Iris pigment epithelial cell (primary cell): ENCODE data around the gene AQP12A.
"Not testable (repeated sequence)": the region's sequence is repeated elsewhere in the genome, so short reads cannot be mapped to it uniquely, and the experiment has no call there.

Experiments
- DNase-seq: peaks from one replicate; pipeline ENCODE4 v3.0.0-alpha.2; 2011; ENCODE audit warnings: low read depth

Gene AQP12A

DNA sequence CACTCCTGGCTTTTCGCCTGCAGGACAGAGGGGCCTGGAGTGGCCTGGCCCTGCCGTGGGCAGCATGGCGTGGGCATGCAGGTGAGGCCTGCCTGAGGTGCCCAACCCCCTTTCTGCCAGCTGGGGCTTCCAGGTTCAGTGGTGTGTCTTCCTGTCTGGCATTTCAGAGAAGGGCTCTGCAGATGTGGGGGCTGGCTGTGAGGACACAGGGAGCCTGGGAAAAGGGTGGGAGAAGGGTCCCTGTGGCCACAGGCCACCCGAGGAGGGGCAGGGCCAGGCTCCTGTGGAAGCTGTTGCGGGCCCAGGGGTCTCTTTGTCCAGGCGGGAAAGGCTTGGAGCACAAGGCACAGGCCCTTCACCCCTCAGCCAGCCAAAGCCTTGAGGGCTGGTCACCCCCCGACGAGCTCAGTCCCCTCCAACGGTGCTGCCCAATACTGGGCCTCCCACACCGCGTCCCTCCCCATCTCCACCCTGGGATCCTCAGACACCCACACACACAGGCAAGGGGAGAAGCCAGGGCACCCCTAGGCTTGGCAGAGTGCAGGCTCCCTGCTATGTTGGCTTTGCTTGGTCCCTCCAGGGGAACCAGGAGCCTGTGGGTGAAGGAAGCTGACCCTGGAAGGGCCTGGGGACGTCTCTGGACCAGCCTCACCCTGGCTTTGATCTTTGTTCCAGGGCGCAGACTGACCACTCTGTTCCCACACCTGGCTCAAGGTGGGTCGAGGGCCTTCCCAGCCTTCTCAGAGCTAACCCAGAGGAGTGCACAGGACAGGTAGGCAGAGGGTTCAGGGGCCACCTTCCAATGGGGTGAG lies 3.7 kb upstream of the AQP12A start:
- no peak for DNase-seq

DNA sequence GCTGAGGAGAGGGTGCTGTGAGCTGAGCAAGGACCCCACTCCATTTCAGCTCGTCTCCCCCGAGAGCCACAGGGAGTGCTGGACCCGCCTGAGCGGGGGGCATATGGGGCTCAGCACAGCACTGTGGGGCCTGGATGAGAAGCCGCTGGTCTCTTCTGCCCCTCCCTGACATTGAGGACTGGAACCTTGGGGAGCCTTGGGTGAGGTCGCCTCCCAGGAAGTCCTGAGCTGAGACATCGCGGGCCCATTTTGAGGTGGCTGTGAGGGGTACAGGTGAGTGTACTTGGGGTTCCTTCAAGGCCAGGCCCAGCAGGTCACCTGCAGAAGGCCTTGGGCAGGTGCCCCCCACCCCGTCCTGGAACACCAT lies 3.1 kb upstream of the AQP12A start:
- no peak for DNase-seq

DNA sequence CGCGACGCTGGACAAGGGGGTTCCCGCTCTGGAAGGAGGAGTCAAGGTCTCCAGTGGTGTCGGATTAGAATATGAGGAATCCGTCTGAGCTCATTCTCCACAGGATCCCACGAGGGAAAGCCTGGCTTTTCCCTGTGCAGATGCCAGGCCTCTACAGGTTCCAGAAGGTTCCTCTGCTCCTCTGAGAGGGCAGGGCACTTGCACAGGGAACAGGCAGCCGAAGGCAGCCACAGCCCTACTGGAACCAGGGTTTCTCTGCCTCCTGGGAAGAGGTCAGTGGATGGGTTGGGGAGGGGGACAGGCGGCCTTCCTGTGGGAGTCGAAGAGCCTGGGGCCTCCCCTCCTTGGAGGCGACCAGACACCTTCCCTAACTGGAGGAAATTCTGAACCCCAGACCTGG lies 1.7 kb upstream of the AQP12A start:
- no peak for DNase-seq

DNA sequence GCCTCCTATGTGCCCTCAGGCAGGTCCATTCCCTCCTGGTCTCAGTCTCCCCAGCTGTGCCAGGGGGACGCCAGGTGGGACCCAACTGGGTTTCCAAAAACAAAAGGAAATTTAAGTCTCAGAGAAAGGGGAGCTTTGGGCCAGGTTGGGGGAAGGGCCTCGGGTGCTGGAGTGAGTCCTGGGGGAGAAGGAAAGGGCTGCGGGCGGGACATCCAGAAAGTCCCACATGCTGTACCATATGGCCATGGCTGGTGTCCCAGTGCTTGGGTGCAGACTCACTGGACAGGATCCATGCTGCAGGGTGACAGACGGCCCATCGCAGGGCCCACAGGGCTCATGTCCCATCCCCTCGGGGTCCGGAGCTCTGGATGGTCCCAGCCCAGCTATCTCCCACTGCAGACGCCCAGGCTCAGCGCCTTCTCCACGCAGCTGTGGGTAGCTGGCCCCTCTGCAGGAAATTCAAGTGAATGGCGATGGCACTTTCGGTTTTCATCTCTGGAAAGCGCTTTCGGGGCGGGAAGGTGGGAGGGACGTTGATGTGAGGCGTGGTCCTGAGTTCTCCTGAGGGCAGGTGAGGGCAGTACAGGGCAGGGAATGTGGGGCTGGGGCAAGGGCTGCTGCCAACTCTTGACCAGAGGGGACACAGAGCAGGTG lies 1.1 kb upstream of the AQP12A start:
- DNase-seq, result not testable (repeated sequence)

DNA sequence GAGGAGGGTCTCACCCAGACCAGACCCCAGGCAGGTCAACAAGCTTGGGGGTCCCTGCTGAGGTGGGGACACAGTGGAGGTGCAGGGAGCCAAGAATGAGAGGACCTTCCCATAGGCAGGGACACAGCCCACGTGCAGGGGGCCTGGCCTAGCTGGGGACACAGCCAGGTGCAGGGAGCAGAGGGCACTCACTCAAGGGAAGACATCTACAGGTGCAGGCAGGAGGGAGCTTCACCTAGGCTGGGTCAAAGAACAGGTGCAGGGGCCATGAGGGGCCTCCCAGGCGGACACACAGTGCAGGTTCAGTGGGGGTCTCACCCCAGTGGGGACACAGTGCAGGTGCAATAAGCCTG lies 615 bp upstream of the AQP12A start:
- not testable (repeated sequence) for DNase-seq

DNA sequence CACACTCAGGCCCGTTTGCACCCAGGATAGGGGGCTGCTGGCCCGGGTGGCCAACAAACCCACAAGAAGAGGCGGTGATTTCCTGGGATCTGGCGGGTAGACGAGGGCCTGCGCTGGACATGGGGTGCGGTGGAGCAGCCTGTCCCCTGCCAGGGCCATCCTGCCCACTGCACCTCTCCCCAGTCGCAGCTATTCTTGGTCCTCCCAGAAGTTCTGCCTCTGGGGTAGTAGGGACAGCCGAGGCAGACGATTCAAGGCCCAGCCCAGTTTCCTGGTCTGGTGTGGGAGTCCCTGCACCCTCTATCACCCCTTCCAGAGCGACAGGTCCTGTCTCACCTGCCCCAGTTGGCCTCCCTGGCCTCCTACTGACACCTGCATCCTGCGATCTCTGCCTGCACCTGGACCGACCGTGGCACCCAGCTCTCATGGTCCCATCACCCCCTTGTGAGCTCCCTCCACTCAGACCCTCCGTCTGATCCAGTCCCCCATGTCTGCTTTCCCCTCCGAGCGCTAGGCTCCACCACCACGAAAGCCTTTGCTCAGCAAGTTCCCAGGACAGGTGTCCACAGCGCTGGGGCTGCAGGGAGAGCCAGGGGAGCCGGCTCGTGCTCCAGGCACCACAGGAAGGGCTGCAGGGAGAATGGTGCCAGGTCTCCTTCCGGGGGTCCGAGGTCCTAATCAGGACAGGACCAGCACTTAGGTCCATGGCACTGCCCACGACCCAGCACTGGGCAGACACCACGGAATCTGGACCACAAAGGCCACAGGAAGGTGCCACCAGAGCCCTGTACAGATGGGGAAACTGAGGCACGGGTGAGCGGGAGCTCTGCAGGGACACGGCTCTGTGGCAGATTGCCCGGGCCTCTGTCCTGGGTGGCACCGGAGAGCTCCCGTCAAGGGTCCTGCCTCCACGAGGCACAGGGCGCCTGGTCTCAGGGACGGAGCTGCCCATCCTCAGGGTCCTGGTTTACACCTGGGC lies 1.2 kb downstream of the AQP12A start:
- not testable (repeated sequence) for DNase-seq

DNA sequence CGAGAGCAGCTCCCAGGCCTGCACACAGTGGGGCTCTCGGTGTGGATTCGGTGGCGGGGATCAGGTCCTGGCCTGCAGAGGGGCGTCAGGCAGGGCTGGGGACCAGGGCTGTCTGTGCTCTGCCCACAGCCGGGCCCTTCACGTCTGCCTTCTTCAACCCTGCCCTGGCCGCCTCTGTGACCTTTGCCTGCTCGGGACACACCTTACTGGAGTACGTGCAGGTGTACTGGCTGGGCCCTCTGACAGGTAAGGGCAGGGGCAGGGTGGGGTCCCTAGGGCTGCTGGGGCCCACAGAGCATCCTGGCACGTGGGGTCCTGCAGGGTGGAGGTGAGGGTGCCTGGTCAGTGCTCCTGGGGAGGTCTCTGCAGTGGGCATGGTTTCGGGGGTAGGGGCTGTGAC lies 2.6 kb downstream of the AQP12A start:
- not testable (repeated sequence) for DNase-seq

DNA sequence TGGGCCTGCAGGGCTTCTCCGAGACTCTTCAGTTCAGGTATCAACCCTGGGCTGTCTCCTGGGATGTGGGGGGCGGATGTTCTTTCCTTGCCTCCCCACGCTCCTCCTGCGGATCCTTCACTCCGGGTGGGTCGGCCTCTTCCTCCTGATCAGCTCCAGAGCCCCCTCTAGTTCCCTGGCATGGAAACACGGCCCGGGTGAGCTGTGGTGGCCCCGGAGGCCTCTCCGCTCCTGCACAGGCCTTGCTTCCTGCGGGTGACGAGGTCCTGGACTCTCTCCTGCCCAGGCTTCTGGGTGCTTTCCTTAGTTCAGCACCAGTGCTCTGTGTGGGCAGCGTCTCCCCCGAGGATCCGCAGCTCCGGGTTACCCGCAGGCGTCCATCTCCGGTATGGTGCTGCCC lies 3.9 kb downstream of the AQP12A start:
- DNase-seq, result not testable (repeated sequence)

DNA sequence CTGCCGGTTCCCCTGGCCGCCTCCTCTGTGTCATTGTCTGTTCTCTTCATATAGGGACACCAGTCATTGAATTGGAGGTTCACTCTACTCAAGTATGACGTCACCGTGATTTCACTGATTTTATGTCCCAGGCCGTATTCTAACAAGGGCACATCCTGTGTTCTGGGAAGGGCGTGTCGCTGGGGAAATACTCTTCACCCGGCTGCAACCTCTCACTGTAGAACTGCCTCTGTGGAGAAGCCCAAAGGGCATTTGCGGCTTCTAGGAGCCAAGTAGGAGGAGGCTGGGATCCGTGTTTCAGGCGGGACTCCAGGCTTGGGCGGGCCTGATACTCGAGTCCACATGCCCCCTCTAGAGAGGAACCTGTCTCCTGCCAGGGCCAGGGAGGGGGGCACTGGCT lies 4.8 kb downstream of the AQP12A start:
- DNase-seq, result not testable (repeated sequence)

DNA sequence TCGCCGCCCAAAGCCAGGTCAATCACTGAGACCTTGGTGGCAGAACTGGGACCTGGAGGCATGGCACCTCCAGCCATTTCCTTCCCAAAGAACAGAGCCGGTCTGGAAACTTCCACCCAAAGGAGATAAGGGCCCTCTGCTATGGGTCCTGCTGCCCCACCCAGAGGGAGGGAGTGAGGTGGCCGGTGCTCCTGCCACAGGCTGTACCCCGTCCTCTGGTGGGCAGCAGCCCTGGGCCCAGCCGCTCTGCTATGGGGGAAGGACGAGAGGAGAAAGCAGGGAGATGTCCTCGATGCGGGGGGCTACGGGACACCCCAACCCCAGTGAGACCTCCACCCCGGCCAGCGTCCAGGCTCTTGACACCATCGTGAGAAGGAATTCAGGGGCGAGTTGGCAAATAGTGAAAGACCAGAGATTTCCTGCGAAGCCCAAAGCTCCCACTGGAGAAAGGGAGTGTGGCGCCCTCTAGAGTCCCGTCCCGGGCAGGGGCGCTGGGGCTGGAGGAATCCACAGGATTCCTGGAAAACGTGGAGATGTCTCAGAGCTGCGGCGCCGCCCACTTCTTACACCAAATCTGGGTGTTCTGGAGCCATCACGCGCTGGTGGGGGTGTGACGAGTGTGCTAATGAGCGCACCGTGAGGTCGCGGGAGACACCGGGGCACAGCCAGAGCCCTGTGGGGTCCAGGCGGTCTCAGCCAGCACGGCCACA lies 7.3 kb downstream of the AQP12A start:
- not testable (repeated sequence) for DNase-seq

DNA sequence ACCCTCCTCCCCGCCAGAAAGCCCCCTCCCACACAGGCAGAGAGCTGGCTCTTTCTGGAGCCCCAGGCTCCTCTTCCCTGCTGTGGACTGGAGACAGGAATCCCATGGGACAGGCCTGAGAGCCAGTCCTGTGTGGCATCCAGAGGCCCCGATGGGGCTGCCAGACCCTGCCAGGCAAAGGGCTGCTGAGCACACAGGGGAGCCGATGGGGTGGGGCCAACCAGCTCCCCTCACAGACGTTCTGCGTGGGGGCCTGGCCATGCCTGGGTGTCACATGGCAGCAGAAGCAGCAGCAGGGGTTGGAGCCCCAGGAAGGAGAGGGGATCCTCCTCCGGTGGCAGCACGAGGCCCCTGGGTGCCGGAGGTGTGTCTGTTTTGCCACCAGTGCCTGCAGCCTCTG lies 8.2 kb downstream of the AQP12A start:
- not testable (repeated sequence) for DNase-seq

DNA sequence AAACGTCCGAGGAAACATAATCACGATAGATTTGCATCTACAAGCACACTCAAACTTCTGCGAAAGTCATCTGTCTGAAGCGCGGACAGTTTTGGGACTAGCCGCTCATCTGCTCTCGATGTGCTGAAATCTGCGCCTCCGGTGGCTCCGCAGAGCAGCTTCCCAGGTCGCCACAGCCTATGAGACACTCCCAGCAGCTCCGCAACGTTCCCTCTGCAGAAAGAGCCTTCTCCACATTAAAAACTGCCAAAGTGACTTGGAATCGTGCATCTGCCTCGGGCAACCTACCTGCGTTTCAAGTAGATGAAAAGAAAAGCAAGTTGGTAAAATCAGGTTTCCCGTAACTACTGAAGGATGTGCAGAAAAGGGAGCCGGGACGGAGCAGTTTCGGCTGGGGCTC lies 8.9 kb downstream of the AQP12A start:
- DNase-seq, result not testable (repeated sequence)

DNA sequence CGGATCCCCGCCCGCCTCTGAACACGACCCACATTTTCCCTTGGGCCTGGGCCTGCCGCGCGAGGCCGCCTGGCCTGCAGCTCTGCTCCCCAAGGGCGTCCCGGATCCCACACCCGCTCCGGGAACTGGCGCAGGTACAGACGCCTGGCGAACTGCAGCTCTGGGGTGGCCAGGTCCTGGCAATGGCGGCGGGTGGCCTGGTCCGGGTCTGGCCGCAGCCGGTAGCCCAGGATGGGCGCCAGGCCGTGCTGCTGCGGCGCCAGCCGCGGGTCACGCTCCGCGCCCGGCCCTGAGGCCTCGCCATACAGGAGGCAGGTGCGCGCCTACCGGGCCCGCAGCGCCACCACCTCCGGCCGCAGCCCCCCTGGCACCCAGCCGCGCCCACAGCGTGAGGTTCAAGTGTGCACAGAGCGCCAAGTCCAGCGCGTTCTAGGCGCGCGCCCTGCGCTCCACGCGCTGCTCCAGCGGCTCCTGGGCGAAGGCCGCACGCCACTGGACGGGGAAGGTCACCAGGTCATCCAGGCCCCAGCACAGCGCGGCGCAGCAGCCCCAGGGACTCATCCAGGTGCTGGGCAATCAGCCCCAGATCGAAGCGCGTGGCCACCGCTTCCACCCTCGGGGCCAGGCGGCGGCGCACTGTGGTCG lies 9.5 kb downstream of the AQP12A start:
- no peak for DNase-seq

DNA sequence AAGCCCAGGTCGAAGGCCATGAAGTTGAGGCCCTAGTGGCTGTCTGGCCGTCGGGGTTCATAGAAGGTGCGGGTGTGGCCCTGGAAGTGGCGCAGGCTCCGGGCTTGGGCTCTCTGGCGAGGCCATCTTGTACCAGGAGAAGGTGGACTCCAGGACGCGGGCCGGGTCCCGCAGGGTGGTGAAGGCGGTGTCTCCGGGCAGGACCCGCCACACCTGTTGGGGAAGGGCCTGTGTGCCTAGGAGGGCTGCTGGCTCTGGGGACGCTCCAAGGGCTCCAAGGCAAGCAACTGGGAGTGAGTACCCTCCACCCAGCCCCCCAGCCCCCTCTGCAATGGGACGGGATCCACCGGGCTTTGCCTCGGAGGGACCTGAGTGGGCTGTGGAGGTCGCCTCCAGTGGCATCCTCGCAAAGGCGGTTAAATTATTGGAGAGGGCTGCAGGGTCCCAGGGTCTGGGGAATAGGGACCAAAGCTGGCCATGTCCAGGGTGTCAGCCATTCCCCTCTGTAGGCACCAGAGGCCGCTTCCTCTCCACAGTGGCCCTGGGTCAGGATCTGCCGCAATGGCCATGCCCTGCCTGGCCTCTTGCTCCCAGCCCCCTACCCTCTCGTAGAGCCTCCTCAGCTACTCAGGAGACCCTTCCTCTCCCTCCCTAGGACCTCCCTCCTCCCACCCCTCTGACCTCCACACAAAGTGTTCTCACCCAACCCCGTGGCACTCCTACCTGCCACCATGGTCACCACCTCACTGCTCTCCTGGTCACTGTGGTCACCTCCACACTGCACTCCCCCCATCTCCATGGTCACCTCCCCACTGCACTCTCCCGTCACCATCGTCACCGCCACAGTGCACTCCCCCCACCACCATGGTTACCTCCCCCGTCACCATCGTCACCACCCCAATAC lies 10.3 kb downstream of the AQP12A start:
- DNase-seq, result no peak

DNA sequence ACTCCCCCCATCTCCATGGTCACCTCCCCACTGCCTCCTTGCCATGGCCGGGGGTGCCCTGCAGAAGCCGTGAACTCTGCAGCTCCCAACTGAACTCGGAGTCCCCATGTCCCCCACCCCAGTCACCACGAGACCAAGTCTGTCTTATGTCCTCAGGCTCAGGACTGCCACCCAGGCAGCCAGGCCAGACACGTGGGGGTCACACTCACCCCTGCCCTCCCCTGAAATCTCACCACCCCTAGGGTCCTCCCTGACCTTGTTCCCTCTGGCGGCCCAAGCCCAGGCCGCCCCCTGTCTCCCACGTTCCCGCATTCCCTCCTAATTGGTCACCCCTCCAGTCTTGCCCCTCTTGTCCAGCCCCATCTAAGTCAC lies 11.0 kb downstream of the AQP12A start:
- DNase-seq, result no peak

DNA sequence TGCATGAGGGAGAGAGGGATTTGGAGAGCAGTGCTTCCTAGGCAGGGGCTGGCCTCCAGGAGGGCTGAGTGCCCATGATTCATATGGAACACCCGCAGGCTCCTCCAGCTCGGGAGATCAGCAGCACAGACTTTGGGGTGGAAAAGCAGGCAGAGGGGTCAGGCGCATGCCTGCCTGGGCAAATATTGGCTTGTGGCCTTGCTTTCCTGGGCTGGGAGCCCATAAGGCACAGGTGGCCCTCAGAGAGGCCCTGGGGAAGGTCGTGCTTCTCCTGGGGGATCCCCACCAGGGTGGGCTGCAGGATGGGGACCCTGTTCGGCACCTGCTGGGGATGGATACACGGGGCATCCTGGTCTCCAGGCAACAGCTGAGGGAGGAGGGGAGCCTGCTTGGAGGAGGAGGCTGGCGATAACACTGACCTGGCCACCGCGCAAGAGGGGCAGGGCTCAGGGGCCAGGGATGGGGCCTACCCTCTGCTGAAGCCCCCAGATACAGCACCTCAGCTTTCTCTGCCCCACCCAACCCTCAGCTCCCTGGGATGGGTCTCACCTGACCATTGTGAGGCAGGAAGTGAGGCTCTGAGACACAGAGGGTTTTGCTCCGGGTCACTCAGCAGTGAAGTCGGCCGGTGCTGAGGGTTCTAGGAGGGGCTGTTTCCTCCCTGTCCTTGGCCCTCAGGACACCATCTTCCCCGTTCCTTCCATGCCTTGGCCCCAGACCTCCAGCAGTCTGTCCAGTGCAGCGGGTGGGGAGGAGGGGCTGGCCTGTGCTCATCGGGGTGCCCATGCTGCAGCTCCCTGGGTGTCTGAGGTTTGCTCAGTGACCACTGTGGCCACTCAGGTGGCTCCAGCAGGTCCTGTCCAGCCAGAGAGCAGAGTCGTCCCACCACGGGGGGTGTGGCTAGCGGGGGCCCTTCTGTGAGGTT lies 12.0 kb downstream of the AQP12A start:
- DNase-seq, result no peak

DNA sequence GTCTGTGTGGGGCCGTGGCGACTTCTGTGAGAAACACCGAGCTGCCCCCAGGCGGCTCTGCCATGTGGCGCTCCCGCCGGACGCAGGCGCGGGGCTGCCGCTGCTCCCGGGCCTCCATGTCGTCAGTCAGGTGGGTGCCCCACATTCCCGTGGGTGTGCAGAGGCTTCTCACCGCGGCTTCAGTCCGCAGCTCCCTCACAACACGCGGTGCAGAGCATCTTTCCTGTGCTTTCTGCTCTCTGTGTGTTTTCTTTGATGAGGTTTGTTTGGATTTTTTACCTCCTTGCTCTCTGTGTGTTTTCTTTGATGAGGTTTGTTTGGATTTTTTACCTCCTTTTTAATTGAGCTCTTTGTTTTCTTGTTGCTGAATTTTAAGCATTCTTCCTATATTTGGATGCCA lies 13.0 kb downstream of the AQP12A start:
- DNase-seq, result no peak

DNA sequence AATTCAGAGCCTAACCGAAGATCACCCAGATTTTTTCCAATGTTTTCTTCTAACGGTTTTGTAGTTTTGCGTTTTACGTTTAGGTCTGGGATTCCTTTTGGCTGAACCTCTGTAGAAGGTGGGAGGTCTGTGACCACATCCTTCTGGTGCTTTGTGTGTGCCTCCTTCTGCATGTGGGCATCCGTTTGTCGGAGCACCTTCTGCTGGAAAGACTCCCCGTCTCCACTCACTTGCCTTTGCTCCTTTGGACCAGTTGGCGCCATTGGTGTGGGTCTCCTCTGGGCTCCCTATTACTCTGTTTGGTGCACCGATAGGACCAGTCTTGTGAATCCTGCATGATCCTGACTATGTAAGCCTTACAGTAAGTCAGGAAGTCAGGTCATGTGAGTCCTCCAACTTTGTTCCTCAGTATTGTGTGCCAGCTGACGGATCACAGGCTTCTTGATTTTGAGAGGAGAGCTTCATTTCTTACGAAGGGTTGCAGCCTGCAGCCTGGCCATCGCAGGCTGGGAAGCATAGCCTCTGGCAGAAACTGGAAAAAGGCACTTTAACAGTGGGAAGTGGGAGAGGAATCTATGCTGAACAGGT lies 13.6 kb downstream of the AQP12A start:
- DNase-seq, result no peak
